ENCODE measurements around the gene BCAS4.
"Not testable (repeated sequence)": the region's sequence is repeated elsewhere in the genome, so short reads cannot be mapped to it uniquely, and the experiment has no call there.

BCAS4 gene

GRCh38 chr20:50794846-50795634 is at the start of gene BCAS4:
Gene BCAS4, plus strand, starts transcription at chr20:50795061. Its CDS starts 23 bp downstream, at chr20:50795084.
- DNase-seq: peak; percentile 87

GRCh38 chr20:50745634-50746137 is 49.2 kb upstream of the BCAS4 start:
- no peak for DNase-seq

GRCh38 chr20:50746138-50746940 is 48.5 kb upstream of the BCAS4 start:
- no peak for DNase-seq

GRCh38 chr20:50747275-50747674 is 47.6 kb upstream of the BCAS4 start:
- DNase-seq: no peak

DNA sequence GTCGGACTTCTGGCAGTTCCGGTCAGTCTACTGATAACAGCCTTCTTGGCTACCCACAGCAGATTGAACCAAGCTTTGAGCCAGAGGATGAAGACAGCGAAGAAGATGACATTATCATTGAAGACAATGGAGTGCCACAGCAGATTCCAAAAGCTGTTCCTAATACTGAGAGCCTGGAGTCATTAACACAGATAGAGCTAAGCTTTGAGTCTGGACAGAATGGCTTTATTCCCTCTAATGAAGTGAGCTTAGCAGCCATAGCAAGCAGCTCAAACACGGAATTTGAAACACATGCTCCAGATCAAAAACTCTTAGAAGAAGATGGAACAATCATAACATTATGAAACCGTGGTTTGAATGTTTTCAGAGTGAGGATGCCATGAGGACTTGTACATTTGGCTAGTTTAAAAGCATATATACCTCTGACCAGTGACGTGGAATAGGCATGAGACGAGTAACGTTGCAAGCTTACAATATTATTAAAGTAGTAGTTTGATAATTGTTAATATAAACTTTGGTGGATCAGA is 44.7 kb upstream of the BCAS4 start:
- DNase-seq: no peak

DNA sequence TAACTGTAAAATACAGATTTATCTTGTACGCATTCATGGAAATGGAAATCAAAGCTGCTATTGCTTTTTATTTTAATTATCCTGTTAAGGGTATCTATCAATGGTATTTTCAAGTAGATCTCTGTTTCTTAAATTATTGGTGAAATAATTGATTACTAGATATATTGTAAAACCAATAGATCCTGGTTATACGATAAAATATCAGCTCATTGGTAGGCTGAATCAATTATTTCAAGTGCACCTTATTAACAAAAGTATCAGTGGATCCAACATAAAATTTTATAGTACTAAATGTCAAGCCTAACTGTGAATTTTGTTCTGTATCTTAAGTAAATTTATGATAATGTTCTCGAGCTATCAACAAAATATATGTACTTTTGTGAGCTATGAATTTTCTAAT is 41.7 kb upstream of the BCAS4 start:
- no peak for DNase-seq

GRCh38 chr20:50754420-50754819 is 40.4 kb upstream of the BCAS4 start:
- DNase-seq: no peak

GRCh38 chr20:50756447-50756846 is 38.4 kb upstream of the BCAS4 start:
- no peak for DNase-seq

GRCh38 chr20:50758469-50758868 is 36.4 kb upstream of the BCAS4 start:
- DNase-seq: no peak

- DNase-seq: no peak
Measured at GRCh38 chr20:50758992-50759391, 35.9 kb upstream of the BCAS4 start.

- no peak for DNase-seq
Measured at GRCh38 chr20:50759678-50760077, 35.2 kb upstream of the BCAS4 start.

- DNase-seq: peak; percentile 27
Measured at GRCh38 chr20:50762045-50762422, 32.8 kb upstream of the BCAS4 start.

DNA sequence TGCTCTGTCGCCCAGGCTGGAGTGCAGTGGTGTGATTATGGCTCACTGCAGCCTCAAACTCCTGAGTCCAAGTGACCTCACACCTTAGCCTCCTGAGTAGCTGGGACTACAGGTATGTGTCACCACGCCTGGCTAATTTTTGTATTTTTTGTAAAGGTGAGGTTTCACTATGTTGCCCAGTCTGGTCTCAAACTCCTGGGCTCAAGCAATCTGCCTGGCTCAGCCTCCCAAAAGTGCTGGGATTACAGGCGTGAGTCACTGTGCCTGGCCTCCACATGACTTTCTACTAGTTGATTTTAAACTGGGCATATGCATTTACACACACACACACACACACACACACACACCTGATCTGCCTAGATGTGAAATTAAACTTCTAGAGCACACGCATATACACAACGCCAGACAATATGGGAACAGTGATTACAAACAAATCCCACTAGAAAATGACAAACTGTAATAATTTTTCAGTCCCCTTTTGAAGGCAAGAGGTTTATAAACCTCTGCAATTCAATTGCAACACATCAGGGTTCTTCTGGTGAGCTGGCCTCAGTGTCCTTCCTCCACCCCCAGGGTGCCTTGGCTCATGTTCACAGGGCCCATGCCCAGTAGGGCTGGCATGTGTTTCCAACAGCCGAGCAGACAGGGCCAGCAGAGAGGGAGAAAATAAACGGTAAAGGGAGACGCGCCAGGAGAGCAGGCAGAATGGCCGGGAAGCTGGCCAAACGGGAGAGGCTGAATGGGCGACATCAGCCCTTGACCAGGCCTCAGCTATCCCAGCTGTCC is 32.2 kb upstream of the BCAS4 start:
- DNase-seq: peak; percentile 65

DNA sequence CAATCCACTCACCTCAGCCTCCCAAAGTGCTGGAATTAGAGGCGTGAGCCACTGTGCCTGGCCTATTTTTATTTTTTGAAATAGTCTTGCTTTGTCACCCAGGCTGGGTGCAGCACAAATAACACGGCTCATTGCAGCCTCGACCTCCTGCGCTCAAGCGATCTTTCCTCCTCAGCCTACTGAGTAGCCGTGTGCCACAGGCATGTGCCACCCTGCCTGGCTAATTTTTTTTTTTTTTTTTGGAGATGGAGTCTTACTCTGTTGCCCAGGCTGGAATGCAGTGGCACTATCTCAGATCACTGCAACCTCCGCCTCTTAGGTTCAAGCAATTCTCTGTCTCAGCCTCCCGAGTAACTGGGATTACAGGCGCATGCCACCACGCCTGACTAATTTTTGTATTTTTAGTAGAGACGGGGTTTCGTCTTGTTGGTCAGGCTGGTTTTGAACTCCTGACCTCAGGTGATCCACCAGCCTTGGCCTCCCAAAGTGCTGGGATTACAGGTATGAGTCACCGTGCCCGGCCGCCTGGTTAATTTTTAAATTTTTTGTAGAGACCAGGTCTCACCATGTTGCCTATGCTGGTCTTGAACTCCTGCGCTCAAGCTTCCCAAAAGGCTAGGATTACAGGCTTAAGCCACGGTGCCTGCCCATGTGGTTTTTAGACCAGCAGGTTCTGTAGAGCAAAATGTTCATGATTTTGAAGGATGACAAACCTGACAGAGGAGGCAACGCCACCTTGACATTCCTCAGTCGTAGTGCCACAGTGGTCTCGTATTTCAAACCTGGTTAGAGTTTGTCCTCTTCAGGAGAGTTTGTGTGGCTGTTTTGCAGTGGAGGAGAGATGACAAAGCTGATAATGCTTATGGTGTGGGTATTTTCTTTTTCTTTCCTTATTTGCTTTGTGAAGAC is 31.1 kb upstream of the BCAS4 start:
- not testable (repeated sequence) for DNase-seq

GRCh38 chr20:50765251-50765650 is 29.6 kb upstream of the BCAS4 start:
- not testable (repeated sequence) for DNase-seq

DNA sequence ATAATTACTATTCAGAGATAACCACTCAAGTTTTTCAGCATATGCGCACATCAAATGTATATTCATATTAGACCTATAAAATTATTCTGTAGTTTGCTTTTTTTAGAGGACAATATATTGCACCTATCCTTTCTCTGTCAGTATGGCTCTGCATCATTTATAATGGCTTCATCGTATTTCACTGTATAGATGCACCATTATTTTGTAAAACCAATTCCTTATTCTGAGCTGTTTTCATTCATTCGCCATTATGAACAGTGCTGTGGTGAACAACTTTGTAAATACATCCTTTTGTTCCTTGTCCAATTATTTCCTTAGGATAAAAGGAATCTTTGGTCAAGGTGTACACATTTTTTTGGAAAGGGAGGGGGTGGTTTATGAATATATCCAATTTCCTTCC is 29.2 kb upstream of the BCAS4 start:
- DNase-seq: no peak

- DNase-seq: not testable (repeated sequence)
Measured at GRCh38 chr20:50766955-50767809, 27.7 kb upstream of the BCAS4 start.

GRCh38 chr20:50768991-50769390 is 25.9 kb upstream of the BCAS4 start:
- not testable (repeated sequence) for DNase-seq

GRCh38 chr20:50769551-50770085 is 25.2 kb upstream of the BCAS4 start:
- not testable (repeated sequence) for DNase-seq

GRCh38 chr20:50771419-50772080 is 23.3 kb upstream of the BCAS4 start:
- DNase-seq: peak; percentile 34
